ENCODE results near the gene PTTG2. TPM values are rescaled to one million over a fixed set of nuclear protein-coding genes. Genes with fewer than 3 reads are reported as not detected.

The PTTG2 gene
- total RNA-seq, 1 donor from 2014 or later, result not detected

DNA sequence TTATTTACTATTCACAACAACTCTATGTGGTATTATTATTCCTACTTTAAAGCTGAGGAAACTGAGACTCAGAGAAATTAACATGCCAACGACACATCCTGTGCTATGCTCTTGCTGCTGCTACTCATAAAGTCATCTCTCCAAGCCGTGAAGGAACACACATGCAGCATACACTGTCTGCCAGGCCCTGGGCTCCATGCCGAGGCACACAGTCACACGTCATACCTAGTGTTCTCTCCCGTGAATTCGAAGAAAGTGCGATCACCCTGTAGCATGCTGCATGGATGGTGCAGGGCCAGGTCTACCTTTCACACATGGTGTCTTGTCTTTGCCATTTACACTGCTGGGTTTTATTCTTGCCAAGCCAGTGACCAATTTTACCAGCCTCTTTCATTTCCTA is 35.3 kb upstream of the PTTG2 start:
- no peak for DNase-seq (ENCODE audit: low spot score in 2 of 2)
- Histone ChIP-seq H3K4me3 (no peak overlapping the region), H3K4me1 (no peaks in the 10 kb centered on the region), H3K9me3 (no peaks in the 10 kb centered on the region), H3K36me3 (no peaks in the 10 kb centered on the region), H3K27ac (no peak overlapping the region), H3K27me3 (no peaks in the 10 kb centered on the region)
- TF ChIP-seq, protein P1, sequence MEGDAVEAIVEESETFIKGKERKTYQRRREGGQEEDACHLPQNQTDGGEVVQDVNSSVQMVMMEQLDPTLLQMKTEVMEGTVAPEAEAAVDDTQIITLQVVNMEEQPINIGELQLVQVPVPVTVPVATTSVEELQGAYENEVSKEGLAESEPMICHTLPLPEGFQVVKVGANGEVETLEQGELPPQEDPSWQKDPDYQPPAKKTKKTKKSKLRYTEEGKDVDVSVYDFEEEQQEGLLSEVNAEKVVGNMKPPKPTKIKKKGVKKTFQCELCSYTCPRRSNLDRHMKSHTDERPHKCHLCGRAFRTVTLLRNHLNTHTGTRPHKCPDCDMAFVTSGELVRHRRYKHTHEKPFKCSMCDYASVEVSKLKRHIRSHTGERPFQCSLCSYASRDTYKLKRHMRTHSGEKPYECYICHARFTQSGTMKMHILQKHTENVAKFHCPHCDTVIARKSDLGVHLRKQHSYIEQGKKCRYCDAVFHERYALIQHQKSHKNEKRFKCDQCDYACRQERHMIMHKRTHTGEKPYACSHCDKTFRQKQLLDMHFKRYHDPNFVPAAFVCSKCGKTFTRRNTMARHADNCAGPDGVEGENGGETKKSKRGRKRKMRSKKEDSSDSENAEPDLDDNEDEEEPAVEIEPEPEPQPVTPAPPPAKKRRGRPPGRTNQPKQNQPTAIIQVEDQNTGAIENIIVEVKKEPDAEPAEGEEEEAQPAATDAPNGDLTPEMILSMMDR (IDR thresholded peaks at IDR 0.05), result no peak
- intact Hi-C loops (cut with DNase I), result no loop called here

- no peak for DNase-seq (ENCODE audit: low spot score in 2 of 2)
- H3K27me3 ChIP-seq, result no peaks in the 10 kb centered on the region
- TF ChIP-seq, protein P1 (IDR thresholded peaks at IDR 0.05), result no peak
- H3K9me3 ChIP-seq, result no peaks in the 10 kb centered on the region
- no peak overlapping the region for H3K4me3 ChIP-seq
- H3K36me3 ChIP-seq, result no peaks in the 10 kb centered on the region
- intact Hi-C loops (cut with DNase I), result no loop called here
- no peak overlapping the region for H3K27ac ChIP-seq
- H3K4me1 ChIP-seq, result peaks cover 0 to 2% of the 10 kb centered on the region in 2 donors
These were observed 32.8 kb upstream of the PTTG2 start for GRCh38 chr4:37927434-37927833.

DNA sequence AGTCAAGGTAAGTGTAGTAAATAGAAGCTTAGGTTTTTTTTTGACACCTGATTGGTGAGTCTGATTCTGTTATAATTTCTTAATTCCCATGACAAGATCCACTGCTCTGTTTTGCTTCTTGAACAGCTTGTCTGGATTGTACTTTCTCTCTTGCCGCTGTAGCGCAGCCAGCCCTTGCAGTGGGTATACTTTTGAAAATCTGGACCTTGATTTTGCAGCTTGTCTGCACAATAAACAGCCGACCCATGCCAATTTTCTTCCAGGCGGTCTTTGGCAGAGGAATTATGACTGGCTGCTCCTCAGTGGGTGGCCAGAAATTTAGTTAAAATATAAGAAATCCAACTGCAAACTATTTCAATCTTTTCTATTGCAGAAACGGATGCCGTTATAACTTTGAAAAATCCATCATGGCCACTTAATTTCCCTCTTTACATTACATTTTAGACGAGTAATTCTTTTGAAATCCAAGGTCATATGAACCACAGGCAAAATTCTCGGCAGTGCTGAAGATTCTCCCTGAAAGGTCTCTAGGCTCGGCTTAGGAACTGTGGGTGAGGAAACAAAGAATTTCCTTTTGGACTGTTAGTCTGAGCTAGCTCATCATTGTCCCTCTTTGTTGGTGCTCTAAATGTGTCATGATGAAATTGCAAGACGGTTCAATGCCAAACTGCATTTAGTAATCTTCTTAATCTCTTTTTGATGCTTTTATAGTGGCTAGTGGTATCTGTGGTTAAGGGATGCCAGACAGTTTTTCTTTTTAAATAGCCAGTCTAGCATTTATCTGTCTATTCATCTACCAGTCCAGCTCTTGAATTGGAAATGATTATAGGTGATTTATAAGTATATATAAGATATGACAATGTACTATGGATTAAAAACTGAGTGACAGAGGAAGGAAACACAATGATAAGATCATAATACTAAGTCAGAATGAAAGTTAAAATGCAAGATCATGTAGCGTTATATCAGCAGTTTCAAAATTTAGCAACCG is 31.5 kb upstream of the PTTG2 start:
- no peak for DNase-seq (ENCODE audit: low spot score in 2 of 2)
- Histone ChIP-seq H3K36me3 (no peaks in the 10 kb centered on the region), H3K4me3 (no peak overlapping the region), H3K9me3 (no peaks in the 10 kb centered on the region), H3K4me1 (peaks cover 0 to 2% of the 10 kb centered on the region in 2 donors), H3K27ac (no peak overlapping the region), H3K27me3 (no peaks in the 10 kb centered on the region)
- TF ChIP-seq, protein P1 (IDR thresholded peaks at IDR 0.05), result no peak
- intact Hi-C loops (cut with DNase I), result no loop called here

- DNase-seq (ENCODE audit: low spot score in 2 of 2), result no peak
- TF ChIP-seq, protein P1 (IDR thresholded peaks at IDR 0.05), result no peak
- no peaks in the 10 kb centered on the region for H3K36me3 ChIP-seq
- intact Hi-C loops (cut with DNase I), result no loop called here
- peaks cover 2 to 4% of the 10 kb centered on the region in 2 donors for H3K4me1 ChIP-seq
- no peaks in the 10 kb centered on the region for H3K27me3 ChIP-seq
- H3K9me3 ChIP-seq, result no peaks in the 10 kb centered on the region
- no peak overlapping the region for H3K4me3 ChIP-seq
- H3K27ac ChIP-seq, result no peak overlapping the region
These were observed 26.1 kb upstream of the PTTG2 start for GRCh38 chr4:37934096-37934495.

- Histone ChIP-seq H3K27ac (no peak overlapping the region), H3K27me3 (no peaks in the 10 kb centered on the region), H3K4me3 (no peak overlapping the region), H3K36me3 (no peaks in the 10 kb centered on the region), H3K4me1 (peaks cover 2 to 4% of the 10 kb centered on the region in 2 donors), H3K9me3 (no peaks in the 10 kb centered on the region)
- no peak for DNase-seq (ENCODE audit: low spot score in 2 of 2)
- intact Hi-C loops (cut with DNase I), result no loop called here
- TF ChIP-seq, protein P1 (IDR thresholded peaks at IDR 0.05), result no peak
These were observed 25.6 kb upstream of the PTTG2 start for GRCh38 chr4:37934609-37935008.
